HEK293 (cell line): ENCODE results near the gene DPEP3.

Experiments used
- CTCF ChIP-seq: fragments of 450-650 bp; formaldehyde crosslinking; IDR thresholded peaks from 2 replicates; pipeline ENCODE4 v1.5.1; 2016; ENCODE audit warnings: missing biosample characterization, missing genetic modification characterization
- YY1 ChIP-seq: fragments of 450-650 bp; formaldehyde crosslinking; IDR thresholded peaks from 2 replicates; pipeline ENCODE4 v1.5.1; 2018; ENCODE audit warnings: missing biosample characterization, missing genetic modification characterization
- ZBTB10 ChIP-seq: fragments of 450-650 bp; formaldehyde crosslinking; IDR thresholded peaks from 2 replicates; pipeline ENCODE4 v1.5.1; 2016; ENCODE audit warnings: missing biosample characterization, missing genetic modification characterization
- ZBTB11 ChIP-seq: fragments of 450-650 bp; formaldehyde crosslinking; conservative IDR thresholded peaks from 2 replicates; pipeline ENCODE4 v1.5.1; 2016; ENCODE audit warnings: low read depth, missing biosample characterization, missing genetic modification characterization
- TF ChIP-seq, protein P1 (sequence below): fragments of 450-650 bp; formaldehyde crosslinking; IDR thresholded peaks from 2 replicates; pipeline ENCODE4 v1.5.1; 2016; ENCODE audit warnings: missing biosample characterization, missing genetic modification characterization, low read depth
- TF ChIP-seq, protein P2 (sequence below): fragments of 450-650 bp; formaldehyde crosslinking; IDR thresholded peaks from 2 replicates; pipeline ENCODE4 v1.5.1; 2017; ENCODE audit warnings: missing biosample characterization, missing genetic modification characterization
- TF ChIP-seq, protein P3 (sequence below): fragments of 450-650 bp; formaldehyde crosslinking; IDR thresholded peaks from 2 replicates; pipeline ENCODE4 v1.5.1; 2016; ENCODE audit warnings: missing biosample characterization, missing genetic modification characterization

GRCh38 chr16:67975321-67976105 lies 4.8 kb downstream of the DPEP3 start:
- TF ChIP-seq, protein P1, sequence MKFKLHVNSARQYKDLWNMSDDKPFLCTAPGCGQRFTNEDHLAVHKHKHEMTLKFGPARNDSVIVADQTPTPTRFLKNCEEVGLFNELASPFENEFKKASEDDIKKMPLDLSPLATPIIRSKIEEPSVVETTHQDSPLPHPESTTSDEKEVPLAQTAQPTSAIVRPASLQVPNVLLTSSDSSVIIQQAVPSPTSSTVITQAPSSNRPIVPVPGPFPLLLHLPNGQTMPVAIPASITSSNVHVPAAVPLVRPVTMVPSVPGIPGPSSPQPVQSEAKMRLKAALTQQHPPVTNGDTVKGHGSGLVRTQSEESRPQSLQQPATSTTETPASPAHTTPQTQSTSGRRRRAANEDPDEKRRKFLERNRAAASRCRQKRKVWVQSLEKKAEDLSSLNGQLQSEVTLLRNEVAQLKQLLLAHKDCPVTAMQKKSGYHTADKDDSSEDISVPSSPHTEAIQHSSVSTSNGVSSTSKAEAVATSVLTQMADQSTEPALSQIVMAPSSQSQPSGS (tag by site-specific recombination), result no peak
- TF ChIP-seq, protein P2, sequence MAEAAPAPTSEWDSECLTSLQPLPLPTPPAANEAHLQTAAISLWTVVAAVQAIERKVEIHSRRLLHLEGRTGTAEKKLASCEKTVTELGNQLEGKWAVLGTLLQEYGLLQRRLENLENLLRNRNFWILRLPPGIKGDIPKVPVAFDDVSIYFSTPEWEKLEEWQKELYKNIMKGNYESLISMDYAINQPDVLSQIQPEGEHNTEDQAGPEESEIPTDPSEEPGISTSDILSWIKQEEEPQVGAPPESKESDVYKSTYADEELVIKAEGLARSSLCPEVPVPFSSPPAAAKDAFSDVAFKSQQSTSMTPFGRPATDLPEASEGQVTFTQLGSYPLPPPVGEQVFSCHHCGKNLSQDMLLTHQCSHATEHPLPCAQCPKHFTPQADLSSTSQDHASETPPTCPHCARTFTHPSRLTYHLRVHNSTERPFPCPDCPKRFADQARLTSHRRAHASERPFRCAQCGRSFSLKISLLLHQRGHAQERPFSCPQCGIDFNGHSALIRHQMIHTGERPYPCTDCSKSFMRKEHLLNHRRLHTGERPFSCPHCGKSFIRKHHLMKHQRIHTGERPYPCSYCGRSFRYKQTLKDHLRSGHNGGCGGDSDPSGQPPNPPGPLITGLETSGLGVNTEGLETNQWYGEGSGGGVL (tag by site-specific recombination), result no peak
- TF ChIP-seq CTCF (tag by site-specific recombination) (no peak), ZBTB10 (no peak), ZBTB11 (tag by site-specific recombination) (no peak), YY1 (no peak)
- TF ChIP-seq, protein P3, sequence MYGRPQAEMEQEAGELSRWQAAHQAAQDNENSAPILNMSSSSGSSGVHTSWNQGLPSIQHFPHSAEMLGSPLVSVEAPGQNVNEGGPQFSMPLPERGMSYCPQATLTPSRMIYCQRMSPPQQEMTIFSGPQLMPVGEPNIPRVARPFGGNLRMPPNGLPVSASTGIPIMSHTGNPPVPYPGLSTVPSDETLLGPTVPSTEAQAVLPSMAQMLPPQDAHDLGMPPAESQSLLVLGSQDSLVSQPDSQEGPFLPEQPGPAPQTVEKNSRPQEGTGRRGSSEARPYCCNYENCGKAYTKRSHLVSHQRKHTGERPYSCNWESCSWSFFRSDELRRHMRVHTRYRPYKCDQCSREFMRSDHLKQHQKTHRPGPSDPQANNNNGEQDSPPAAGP (tag by site-specific recombination), result no peak
